Subcutaneous abdominal adipose tissue (tissue), 5 donors: Measurements from ENCODE around the gene MACROD2.

ENCODE experiments used
- H3K27ac ChIP-seq: one replicate; pipeline ENCODE4 v1.7.0; 2013; ENCODE audit warnings: low read depth, mild to moderate bottlenecking, inconsistent platforms, low read length, moderate library complexity
- H3K27me3 ChIP-seq, 5 donors: one replicate each; pipeline ENCODE4 v1.7.0; 2013; ENCODE audit warnings: low read length in 5 of 5, inconsistent platforms in 1 of 5; ENCODE audit not compliant: control insufficient read depth in 5 of 5, insufficient read depth in 4 of 5
- H3K36me3 ChIP-seq, 5 donors: one replicate each; pipeline ENCODE4 v1.7.0; 2013; ENCODE audit warnings: low read length in 5 of 5; ENCODE audit not compliant: control insufficient read depth in 5 of 5, insufficient read depth in 5 of 5
- H3K4me1 ChIP-seq, 5 donors: one replicate each; pipeline ENCODE4 v1.7.0; 2013; ENCODE audit warnings: low read length in 5 of 5, mild to moderate bottlenecking in 3 of 5, moderate library complexity in 1 of 5; ENCODE audit not compliant: control insufficient read depth in 5 of 5, insufficient read depth in 5 of 5
- H3K4me3 ChIP-seq, 5 donors: one replicate each; pipeline ENCODE4 v1.7.0; 2013; ENCODE audit warnings: low read length in 5 of 5, low read depth in 1 of 5
- H3K9ac ChIP-seq, 5 donors: one replicate each; pipeline ENCODE4 v1.7.0; 2013; ENCODE audit warnings: low read length in 5 of 5, mild to moderate bottlenecking in 4 of 5, moderate library complexity in 3 of 5
- H3K9me3 ChIP-seq, 5 donors: one replicate each; pipeline ENCODE4 v1.7.0; 2013; ENCODE audit warnings: low read length in 5 of 5; ENCODE audit not compliant: control insufficient read depth in 5 of 5
- donor health status: healthy.
- donor health status: healthy.
- donor health status: healthy.
- donor health status: healthy.
- donor health status: healthy.

The MACROD2 gene

DNA sequence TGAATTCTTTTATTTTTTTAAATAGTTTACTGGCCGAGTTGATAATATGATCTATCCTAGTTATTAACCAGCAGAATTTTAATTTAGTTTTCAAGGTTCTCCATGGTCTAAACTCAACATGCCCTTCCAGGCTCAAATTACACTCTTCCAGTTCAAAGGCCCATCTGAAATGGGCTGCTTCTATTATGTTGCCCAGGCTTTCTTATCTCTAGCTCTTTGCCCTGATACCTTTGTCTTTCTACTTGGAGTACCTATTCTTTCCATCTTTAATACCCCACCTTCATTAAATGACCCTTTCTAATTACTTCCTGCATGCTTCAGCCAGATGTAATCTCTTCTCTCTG lies 883.3 kb downstream of the MACROD2 start:
- Histone ChIP-seq H3K27me3 (no peaks in the 10 kb centered on the region), H3K4me1 (no peaks in the 10 kb centered on the region), H3K9ac (no peak overlapping the region), H3K9me3 (no peaks in the 10 kb centered on the region), H3K4me3 (no peak overlapping the region), H3K27ac (no peak overlapping the region), H3K36me3 (no peaks in the 10 kb centered on the region)

DNA sequence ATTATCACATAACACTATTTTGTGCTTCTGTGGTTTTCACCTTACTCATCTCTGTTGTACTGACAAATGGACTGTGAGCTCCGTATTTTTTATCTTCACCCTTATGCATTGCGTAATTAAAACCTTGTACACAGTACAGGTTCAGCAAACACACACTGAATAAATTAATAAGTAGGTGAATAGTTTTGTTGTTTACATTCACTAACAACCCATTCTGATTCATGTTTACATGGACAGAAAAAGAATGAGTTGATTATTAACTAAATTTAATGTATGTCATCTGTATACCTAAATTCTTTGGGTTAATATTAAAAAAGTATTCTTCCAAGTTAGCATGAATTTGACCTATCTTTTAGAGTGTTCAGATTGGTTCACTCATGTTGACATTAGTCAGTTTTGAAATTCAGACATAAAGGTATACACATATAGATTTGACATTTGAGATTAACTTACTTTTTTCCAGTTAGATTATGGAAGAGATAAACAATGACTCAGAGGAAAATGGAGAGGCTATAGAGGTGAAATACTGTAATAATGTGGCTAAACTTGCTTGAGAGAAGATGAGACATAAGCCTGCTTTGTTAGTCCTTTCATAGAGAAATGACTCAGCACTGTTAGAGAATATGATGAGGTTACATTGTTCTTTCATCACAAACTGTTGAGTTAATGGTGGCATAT lies 883.8 kb downstream of the MACROD2 start:
- no peaks in the 10 kb centered on the region for H3K27me3 ChIP-seq
- H3K4me3 ChIP-seq = no peak overlapping the region
- no peaks in the 10 kb centered on the region for H3K9me3 ChIP-seq
- no peaks in the 10 kb centered on the region for H3K4me1 ChIP-seq
- no peak overlapping the region for H3K9ac ChIP-seq
- no peaks in the 10 kb centered on the region for H3K36me3 ChIP-seq
- no peak overlapping the region for H3K27ac ChIP-seq

DNA sequence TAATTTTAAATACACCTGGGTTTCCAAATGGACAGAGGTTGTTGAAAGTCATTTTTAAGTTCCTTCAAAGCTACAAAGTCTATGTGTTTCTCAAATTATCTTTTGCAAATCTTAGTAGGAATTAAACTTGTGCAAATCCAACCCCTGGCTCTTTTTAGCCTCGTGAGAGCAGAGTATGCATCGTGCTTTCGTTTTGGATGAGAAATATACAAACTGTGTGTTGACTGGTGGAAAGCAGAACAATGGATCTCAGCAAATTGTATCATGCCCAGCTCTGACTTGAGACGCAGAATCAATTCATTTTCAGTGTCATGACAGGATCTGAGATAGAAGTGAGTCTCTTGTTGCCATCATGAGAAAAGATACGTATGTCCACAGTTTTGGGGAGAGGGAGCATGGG lies 884.5 kb downstream of the MACROD2 start:
- Histone ChIP-seq H3K4me3 (no peak overlapping the region), H3K9me3 (no peaks in the 10 kb centered on the region), H3K4me1 (no peaks in the 10 kb centered on the region), H3K36me3 (no peaks in the 10 kb centered on the region), H3K27ac (no peak overlapping the region), H3K9ac (no peak overlapping the region), H3K27me3 (no peaks in the 10 kb centered on the region)

DNA sequence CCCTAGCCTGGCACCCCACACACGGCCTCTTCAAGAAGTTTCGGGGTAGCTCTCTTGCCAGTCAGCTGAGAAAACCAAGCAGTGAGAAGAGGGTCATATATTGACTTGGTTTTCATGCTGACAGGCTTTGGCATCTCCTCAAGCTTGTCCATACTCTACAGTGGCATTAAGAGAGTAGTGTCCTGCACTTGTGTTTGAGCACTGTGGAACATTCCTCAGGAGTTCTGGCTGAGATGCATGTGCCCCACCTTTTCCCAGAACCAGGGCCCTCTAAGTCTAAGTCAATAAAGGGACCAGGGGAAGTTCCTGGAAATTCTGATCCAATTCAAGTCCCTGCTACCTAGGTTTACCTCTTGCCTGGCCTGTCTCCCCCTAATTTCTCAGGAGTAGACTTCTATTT lies 886.2 kb downstream of the MACROD2 start:
- Histone ChIP-seq H3K27ac (no peak overlapping the region), H3K36me3 (no peaks in the 10 kb centered on the region), H3K27me3 (no peaks in the 10 kb centered on the region), H3K9me3 (no peaks in the 10 kb centered on the region), H3K4me3 (no peak overlapping the region), H3K4me1 (no peaks in the 10 kb centered on the region), H3K9ac (no peak overlapping the region)

DNA sequence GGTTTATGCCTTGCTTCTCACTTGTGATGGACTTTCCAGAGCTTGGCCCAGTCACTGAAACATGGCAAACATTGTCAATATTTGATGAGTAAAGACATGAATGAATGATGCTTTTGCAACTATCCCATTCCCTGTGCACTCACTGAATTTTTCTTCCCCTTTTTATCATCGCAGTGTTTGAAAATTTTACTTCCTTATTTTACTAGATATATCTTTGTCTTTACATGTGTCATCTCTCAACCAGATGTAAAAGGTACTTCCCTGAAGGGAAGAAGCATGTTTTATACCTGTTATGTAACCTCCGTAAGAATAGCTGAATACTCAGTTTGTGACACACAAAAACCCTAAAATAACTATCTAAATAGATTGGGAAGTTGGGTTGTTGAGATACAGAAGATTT lies 886.8 kb downstream of the MACROD2 start:
- Histone ChIP-seq H3K27ac (no peak overlapping the region), H3K9ac (no peak overlapping the region), H3K4me1 (no peaks in the 10 kb centered on the region), H3K4me3 (no peak overlapping the region), H3K36me3 (no peaks in the 10 kb centered on the region), H3K27me3 (no peaks in the 10 kb centered on the region), H3K9me3 (no peaks in the 10 kb centered on the region)

DNA sequence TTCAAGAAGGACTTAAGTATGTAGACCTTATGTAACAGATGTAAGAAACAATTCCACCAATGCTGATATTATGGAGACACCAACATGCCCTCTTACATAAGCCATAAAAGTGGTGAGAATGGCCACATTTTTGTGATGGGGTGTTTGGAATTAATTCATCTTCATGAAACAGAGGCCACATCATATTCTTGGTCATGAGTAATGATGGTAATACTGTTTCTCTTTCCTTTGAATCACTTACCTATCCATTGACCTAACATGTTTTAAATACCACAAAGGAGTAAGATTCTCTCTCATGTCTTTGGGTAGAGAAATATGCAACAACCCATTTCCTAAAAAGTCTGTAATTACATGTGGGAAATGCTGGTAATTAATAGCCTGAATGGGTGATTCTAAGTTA lies 887.5 kb downstream of the MACROD2 start:
- no peak overlapping the region for H3K4me3 ChIP-seq
- no peaks in the 10 kb centered on the region for H3K27me3 ChIP-seq
- H3K9ac ChIP-seq = no peak overlapping the region
- H3K4me1 ChIP-seq = no peaks in the 10 kb centered on the region
- no peaks in the 10 kb centered on the region for H3K36me3 ChIP-seq
- H3K27ac ChIP-seq = no peak overlapping the region
- no peaks in the 10 kb centered on the region for H3K9me3 ChIP-seq

DNA sequence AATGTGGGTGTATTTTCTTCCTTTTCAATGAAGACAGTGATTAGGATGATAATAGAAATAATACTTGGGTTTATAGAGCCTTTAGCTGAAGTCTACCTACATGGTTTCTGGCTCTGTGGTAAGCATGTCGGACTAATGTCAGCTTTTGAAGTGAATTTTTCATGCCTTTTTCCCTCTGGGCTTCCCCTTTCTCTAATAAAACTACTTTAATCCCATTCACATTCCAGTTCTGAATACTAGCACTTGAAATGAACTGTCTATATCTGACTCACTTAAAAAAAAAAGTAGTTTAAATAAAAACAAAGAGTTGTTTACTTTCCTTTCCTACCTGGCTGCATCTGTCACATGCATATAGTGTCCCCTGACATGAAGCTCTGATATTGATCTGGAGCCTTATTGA lies 888.0 kb downstream of the MACROD2 start:
- H3K4me3 ChIP-seq = no peak overlapping the region
- no peaks in the 10 kb centered on the region for H3K36me3 ChIP-seq
- H3K27me3 ChIP-seq = no peaks in the 10 kb centered on the region
- H3K27ac ChIP-seq = no peak overlapping the region
- H3K9ac ChIP-seq = no peak overlapping the region
- no peaks in the 10 kb centered on the region for H3K9me3 ChIP-seq
- no peaks in the 10 kb centered on the region for H3K4me1 ChIP-seq

DNA sequence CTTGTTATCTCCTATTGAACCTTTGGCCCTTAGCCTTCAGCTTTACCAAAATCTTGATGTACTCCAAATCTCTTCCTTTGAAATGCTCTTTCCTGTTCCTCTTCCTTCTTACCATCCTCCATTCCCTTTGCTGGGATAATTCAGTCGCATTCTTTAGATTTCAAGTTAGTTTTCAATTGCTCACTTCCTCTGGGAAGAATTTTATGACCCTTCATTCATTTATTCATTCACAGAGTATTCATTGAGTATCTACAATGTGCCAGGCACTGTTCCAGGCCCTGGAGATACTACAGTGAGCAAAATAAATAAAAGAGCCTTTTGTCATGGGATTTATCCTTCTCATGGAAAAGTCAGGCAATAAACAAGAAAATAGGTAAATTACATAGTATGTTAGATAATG lies 890.3 kb downstream of the MACROD2 start:
- H3K9me3 ChIP-seq = no peaks in the 10 kb centered on the region
- H3K27ac ChIP-seq = no peak overlapping the region
- no peak overlapping the region for H3K9ac ChIP-seq
- H3K4me3 ChIP-seq = no peak overlapping the region
- no peaks in the 10 kb centered on the region for H3K4me1 ChIP-seq
- H3K27me3 ChIP-seq = no peaks in the 10 kb centered on the region
- no peaks in the 10 kb centered on the region for H3K36me3 ChIP-seq

DNA sequence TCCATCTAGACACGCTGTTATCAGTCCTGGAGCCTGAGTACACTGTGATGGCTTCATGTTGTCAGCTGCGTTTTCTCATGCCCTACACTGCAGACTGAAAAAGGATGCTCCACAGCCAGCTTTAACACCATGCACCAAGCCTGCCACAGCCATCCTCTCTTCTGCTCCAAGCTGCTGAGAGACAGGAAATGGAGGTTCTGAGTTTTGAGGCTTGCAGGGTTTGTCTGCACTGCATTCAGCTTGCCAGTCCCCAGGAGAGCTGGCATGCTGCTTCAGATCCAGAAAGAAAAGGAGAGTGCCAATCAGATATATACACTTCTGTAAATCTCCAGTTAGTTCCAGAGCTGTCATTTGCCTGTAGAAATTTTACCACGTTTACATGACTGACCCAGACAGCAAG lies 892.8 kb downstream of the MACROD2 start:
- no peaks in the 10 kb centered on the region for H3K36me3 ChIP-seq
- no peaks in the 10 kb centered on the region for H3K27me3 ChIP-seq
- H3K4me3 ChIP-seq = no peak overlapping the region
- H3K9me3 ChIP-seq = no peaks in the 10 kb centered on the region
- H3K4me1 ChIP-seq = no peaks in the 10 kb centered on the region
- H3K27ac ChIP-seq = no peak overlapping the region
- no peak overlapping the region for H3K9ac ChIP-seq

DNA sequence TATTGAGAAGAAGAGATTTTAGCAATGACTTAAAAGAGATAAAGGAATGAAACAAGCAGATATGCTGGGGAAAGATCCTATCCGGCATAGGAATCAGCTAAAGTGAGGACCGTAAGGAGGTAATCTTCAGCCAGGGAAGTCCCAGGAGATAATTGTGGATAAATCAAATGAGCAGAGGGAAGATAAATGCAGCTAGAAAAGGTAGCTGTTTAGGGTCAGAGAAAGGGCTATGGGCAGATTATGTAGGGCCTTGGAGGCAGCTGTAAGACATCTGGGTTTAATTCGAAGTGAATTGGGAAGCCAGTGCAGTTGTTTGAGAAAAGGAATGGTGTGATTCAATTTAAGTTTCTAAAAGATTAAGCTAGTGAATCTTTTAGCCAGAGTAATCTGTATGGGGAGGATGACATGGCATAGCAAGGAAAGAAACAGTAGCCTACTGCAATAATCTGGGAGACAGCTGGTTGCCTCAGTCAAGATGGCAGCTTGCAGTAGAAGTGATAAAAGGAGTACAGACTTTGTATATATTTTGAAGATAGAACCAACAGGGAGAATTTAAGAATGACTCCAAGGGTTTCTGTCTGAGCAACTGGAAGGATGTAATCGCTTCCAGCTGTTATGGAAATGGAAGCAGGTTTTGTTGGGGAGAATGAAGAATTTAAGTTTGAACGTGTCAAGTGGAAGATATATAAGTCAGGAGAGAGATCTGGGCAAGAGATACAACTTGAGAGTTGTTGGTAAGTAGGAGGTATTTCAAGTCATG lies 894.4 kb downstream of the MACROD2 start:
- H3K4me1 ChIP-seq = no peaks in the 10 kb centered on the region
- no peak overlapping the region for H3K27ac ChIP-seq
- H3K4me3 ChIP-seq = no peak overlapping the region
- H3K36me3 ChIP-seq = no peaks in the 10 kb centered on the region
- H3K27me3 ChIP-seq = no peaks in the 10 kb centered on the region
- H3K9ac ChIP-seq = no peak overlapping the region
- H3K9me3 ChIP-seq = no peaks in the 10 kb centered on the region
